ENCODE data around the gene ANKRD53.

Gene ANKRD53, protein sequence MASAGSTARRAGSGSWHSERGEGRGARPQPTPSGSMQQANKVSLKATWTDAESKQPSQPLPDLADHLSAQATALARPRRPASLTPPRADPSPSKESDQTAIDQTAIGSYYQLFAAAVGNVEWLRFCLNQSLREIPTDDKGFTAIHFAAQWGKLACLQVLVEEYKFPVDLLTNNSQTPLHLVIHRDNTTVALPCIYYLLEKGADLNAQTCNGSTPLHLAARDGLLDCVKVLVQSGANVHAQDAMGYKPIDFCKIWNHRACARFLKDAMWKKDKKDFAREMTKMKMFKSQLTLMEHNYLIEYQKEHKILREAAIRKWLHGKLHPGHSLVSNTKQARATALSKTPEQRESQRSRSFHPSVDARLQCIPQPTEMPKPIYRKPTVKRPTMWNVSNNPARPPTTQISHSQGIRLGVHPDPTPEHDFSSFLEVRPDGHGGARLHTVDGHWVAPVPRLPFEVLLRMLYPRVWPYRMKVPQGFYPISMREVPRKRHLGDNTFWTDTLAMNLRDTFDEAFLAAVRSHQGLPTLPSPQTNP

DNA sequence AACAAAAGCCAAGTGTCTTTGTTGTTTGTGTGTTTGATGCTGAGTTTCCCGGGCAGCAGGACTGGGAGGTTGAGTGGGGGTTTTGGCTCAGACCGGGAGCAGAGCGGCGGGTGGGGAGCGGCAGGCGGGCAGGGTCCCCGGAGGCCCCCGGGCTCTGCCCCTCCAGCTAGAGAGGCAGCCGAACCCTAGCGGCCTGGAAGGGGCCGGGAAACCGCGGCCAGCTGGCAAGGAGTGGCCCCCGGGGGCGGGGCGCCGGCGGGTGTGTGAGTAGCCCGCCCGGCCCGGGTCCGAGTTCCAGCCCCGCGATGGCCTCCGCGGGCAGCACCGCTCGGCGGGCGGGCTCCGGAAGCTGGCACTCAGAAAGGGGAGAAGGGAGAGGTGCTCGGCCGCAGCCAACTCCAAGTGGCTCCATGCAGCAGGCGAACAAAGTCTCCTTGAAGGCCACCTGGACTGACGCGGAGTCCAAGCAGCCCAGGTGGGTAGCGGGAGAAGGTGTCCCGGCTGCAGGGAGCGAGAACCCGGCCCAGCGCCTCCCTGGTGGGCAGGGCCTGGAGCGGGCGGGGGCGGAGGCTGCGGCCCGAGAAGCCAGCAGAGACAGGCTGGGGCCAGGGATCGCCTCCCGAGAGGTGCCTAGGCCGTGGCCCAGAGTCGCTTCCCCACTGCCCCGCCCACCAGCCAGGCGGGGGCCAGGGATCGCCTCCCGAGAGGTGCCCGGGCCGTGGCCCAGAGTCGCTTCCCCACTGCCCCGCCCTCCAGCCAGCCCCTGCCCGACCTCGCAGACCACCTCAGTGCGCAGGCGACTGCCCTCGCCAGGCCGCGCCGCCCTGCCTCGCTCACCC lies at the start of gene ANKRD53:
Gene ANKRD53 (plus strand): TSS at position 290 of the 839 bp plus-strand sequence. CDS start 16 bp downstream, at position 306.
- no peak for DNase-seq (ENCODE audit: low read depth)

DNA sequence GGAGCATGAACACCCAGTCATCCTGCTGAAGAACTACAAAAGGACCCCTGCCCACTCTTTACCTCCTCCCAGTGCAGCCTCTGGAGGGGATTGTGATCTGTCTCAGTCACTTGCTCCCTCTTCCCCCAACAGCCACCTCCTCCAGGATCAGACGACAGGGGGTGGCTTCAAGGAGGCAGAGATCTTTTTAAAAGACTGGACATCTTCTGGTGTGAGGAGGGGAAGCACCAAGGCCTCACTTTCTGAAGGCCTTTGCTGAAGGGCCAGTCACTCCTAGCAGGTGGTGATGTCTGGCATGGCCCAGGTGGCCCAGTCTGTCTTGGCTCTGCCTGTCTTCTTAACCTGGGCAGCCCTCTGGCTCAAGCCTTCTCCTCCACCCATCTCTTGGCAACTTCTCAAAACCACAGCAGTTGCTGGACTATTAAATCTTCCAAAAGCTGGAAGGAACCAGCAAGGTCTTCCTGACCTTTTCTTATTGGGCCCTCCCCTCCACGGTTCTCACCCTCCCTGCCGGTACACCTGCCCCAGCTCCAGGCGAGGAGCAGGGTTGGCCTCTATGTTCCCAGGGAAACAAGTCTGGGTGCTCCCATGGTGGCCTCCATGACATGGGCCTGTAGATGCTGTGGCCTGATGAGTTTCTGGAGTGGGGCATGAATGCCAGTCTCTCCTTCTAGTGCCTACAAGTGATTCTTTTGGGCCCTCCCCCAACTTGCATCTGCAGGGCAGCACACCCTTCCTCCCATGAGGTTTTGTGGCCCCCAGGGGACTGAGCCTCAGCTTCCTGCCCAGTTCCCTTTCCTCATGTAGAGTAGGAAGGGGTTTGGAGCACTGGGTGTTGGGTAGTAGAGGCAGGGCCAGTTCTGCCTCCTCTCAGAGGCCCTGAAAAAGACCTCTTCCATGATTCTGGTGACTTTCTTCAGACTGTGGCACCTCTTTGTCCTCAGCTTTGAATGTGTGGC lies 47.8 kb upstream of the ANKRD53 start:
- DNase-seq (ENCODE audit: low read depth), result no peak

DNA sequence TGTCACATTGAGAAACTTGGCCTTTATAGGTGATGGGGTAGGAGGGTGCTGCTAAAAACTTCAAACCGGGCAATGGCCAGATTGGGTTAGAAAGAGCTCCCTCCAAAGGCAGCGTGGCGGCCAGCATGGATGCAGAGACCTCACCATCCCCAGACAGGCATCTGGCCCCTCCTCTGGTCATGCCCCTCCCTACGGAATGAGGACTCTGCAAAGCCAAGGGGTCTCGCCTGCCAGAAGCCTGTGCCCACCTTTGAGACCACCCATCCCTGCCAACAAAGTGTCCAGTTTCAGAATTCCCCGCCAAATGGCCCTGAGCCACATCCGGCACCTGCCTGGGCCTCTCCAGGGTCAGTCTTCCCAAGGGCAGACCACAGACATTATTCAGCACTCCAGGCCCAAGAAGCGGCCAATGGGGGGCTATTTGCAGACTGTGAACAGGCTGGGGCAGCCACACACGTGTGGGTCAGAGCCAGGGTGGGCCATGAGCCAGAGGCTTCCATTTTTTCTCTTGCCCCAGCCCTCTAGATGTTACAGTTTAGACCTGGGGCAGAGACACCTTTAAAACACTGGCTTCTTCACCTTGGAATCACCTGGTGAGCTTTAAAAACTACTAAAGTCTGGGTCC lies 46.9 kb upstream of the ANKRD53 start:
- no peak for DNase-seq (ENCODE audit: low read depth)

DNA sequence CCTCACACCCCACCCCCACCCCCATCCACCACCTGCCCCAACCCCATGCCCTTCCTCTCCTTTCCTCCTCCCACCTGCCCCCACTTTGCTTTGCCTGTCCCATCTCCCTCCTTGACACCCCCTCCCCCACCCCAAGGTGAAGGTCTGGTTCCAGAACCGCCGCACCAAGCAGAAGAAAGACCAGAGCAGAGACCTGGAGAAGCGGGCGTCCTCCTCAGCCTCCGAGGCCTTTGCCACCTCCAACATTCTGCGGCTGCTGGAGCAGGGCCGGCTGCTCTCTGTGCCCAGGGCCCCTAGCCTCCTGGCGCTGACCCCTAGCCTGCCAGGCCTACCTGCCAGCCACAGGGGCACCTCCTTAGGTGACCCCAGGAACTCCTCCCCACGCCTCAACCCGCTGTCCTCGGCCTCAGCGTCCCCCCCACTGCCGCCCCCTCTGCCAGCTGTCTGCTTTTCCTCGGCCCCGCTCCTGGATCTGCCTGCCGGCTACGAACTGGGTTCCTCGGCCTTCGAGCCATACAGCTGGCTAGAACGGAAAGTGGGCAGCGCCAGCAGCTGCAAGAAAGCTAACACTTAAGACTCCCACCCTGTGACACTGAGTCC lies 45.7 kb upstream of the ANKRD53 start:
- DNase-seq (ENCODE audit: low read depth), result no peak

DNA sequence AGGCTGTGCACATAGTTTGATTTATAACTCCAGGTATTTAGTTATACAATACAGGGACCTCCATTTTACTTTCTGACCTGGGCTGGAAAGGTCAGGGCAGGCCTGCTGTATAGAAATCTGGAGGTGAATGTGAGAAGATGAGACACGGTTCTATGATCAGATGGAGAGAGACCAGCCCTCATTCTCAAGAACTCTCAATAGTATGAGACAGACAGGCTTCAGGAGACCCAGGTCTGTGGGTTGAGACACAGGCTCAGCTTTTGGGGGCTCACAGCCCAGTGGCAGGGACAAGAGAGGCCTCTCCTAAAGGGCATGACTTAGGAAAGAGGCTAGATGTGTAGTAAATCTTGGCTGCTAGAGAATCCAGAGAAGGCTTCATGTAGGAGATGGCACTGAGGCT lies 43.4 kb upstream of the ANKRD53 start:
- no peak for DNase-seq (ENCODE audit: low read depth)

DNA sequence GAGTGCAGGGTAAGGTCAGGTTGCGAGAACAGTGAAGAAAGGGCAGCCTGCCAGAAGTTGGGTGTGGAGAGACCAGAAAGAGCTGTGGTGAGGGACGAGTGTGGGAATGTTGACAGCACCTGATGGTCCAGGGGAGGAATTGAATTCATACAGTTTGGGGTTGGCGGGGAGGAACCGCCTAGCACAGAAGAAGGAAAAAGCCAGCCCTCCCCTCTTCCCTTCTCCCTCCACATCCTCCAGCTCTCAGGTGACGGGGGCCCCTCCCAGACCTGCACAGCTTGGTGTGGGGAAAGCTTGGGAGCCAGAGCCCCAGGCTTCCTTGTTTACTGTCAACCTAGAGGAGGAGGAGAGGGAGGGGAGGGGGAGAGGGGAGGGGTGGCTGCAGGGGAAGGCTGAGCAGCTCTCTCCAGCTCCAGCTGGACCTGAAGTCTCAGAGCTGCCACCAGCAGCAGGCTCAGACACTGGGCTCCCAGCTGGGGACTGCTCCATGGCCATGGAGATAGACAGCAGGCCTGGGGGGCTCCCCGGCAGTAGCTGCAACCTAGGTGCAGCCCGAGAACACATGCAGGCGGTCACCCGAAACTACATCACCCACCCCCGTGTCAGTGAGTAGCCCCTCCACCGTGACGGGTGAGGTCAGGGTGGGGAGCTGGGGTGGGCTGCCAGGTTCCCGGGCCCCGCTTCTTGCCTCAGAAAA lies 42.8 kb upstream of the ANKRD53 start, which contains the start of gene ATP6V1B1:
Gene ATP6V1B1 (plus strand): TSS at position 433 of the 697 bp plus-strand sequence. CDS start 55 bp downstream, at position 488.
- DNase-seq (ENCODE audit: low read depth), result no peak

DNA sequence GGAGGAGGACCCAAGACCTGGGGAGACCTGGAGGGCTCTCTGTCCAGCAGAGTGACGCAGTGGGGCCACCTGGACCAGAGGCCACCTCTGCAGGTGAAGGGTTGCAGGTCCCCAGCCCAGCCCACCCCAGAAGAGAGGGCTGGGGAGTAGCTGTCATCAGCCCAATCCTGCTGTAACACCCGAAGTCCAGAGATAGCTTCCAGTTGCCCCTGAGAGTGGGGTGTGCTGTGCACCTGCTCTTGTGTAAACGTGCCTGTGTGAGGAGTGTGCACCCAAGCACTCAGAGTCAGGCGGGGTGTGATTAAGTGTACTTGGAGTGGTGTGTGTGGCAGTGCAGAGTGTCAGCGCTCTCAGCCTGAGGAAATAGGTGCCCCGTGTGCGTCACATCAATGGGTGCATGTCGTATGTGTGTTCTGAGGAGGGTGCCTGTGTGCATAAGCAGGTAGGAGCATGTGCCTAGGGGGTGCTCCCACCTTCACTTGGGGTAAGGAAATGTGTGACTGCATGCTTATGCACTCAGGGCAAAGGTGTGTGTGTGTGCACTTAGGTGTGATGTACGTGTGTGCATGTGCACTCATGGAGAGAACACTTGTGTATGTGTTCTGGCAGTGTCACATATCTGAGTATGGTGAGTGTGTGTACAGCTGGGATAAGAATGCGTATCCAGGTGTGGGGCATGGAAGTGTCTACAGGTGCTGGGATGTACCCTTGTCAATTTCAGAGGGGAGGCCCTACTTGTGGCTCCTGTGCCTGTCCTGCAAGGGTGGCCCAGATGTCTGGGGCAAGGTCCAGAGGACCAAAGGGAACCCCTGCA lies 42.1 kb upstream of the ANKRD53 start:
- DNase-seq (ENCODE audit: low read depth), result no peak

DNA sequence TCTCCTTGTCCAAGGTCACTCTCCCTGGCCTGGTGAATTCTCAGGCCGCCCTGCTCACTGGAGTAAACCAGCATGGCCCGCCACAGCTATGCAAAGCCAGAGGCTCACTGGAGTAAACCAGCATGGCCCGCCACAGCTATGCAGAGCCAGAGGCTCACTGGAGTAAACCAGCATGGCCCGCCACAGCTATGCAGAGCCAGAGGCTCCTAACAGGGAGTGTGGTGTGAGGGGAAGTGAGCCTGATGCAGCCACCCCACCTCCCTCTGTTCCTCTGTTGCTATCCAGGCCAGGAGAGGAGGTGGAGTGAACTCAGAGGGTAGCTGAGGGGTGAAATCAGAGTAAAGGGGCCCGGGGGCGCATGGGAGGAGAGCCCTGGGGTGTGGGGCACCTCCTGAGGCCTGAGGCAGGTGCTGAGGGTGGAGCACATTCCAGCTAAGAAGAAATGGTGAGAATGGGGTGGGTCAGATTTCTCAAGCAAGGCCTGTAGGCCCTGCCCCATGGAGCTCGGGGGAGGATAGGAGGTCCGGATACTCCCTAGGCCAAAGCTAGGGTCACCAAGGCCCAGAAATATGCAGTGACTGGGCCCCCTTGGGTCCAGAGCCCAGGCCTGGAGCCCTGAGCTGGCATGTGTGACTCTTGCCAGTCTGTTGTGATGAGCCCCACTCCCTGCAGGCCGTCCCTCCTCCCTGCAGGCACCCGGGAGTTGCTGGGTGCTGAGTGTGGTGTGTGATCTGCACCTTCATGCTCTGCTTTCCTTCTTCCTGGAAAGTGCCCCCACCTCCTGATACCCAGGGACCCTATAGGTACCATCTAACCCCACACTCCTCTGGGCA lies 41.2 kb upstream of the ANKRD53 start:
- DNase-seq (ENCODE audit: low read depth), result no peak

DNA sequence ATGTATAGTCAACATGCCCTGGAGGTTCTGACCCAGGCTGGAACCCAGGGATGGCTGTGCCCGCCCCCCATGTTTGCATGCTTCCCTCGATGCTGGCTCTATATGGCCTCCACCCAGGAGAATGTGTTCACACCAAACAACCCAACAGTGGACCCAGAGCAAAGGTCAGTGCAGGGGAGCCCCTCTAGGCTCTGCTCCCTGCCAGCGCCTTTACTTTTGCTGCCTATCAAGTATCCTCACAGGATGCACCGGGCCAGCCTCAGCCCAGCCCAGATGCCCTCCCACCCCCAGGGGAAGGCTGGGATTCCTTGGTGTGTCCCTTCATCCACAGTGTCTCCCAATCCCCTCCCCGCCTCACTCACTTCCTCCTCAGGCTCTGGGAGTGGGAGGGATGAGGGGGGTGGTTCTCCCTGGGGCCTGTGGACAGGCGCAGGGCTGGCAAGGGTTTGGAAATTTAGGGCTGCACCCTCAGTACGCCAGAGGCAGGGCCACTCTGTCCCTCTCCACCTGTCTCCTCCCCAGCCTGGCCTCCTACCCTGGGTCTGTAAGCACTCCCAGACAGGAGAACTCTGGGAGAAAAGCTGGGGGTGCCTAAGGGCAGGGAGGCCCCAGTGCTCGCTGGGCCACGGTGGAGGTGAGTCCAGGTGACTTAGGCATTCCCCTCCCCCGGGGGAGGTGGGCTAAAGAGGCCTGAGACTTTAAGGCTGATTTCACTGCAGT lies 40.4 kb upstream of the ANKRD53 start:
- no peak for DNase-seq (ENCODE audit: low read depth)

DNA sequence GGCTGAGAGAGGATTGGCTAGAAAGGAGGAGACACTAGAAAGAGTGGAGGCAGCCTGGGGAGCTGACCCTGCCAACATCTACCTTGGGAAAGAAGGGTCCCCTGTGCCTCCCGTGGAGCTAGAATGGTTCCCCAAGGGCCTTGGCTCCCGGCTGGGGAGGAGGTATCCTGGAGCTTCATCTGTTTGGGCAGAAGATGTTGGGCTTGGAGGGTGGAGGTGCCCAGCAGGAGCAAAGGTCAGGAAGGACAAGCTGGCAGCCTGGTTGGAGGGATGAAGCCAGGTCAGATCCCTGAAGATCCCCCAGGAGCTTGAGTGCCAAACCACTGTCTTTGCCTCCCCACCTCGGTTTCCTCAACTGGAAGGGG lies 39.9 kb upstream of the ANKRD53 start:
- no peak for DNase-seq (ENCODE audit: low read depth)

DNA sequence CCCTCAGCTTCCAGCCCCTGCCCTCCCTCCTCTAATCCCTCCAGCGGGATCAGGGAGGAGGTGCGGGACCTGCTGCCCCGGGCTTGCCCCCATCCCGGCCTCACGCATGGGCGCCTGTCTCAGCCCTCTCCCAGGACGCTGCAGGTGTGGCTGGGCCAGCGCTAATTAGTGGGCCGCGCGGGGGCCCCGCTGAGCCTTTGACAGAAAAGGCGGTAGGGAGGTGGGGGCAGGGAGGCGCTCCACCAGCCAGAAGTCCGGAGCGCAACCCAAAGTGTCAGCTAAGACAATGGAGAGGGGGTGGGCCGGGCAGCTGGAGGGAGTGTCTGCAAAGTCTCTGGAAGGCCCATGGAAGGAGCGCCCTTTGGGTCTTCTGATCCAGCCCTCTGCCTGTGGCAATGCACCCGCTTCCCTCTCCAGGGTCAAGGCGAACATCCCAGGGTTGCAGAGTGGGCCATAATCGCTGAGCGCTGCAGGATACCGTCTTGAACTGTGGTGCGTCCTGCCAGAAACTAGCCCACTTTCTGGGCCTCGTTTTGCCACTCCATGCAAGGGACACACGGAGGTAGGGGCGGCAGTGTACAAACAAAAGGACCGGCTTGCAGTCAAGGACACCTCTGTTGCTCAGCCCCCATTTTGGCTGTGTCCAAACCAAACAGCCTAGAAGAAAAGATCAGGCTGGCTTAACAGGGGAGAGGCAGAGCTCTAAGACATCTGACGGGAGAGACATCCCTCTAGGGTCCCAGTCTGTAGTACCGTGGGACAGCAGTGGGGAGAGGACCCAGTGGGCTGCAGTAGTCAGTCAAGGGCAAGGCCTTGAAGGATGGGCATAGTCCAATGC lies 39.2 kb upstream of the ANKRD53 start:
- no peak for DNase-seq (ENCODE audit: low read depth)

DNA sequence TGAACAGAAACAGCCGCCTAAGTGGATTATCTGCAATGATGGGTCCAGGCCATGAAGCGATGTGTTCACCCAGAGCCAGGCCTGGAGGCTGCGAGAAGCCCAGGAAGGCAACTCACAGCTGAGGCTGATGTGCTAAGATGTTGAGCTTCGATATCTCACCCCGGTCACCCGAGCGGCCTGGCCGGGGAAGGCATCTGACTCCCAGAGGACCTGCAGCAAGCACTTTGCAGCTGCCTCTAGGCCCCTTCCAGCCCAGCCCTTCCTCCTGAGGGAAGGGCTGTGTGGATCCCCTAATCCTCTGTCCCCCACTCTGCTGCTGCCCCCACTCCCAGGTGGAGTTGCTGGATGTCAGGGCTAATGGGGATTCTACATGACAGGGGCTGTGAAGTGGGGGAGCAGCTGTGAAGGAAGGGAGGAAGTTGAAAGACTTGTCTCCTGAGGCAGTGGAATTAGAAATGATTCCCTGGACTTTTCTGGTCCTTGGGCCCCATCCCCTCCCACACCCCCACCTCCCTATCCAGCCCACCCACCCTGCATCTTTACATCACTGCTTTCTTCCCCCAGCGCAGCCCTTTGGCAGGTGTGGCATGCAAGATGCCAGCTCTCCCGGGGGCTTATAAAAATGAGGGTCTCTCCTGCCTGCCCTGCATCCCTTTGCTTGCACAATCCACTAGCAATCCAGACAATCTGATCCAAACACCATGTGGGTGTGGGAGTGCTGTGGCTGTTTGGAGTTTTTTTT lies 38.4 kb upstream of the ANKRD53 start:
- DNase-seq (ENCODE audit: low read depth), result no peak

DNA sequence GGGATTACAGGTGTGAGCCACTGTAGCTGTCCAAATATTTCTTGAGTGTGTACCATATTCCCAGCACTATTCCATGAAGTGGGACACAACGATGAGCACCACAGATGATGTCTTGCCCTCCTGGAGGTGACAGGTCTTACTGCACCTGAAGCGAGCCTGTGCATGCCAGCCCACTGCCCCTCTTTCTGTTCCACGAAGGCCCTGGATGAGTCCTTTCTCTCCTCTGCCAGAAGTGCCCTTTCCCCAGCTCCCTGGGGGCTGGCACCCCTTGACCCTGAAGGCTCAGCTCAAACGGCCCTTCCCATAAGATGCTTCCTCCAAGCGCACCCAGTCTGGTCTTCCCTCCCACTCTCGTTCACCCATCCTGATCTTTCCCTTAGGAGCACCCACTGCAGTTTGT lies 37.2 kb upstream of the ANKRD53 start:
- no peak for DNase-seq (ENCODE audit: low read depth)

DNA sequence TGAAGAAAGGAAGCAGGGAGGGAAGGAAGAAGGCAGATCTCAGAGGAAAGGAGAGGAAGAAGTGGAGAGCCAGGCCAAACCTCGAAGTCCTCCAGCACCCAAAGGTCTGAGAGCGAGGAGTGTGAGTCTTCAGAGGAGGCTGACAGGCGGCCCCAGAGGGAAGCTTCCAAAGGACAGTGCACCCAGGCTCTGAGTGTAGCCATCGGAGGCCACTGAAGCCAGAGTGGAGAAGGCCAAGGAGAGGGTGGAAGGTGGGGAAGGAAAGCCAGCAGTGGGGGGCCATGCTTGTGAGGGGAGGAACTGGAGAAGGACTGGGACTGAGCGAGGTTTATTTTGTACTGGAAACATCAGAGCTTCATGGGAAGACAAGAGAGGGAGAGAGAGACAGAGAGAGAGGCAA lies 36.7 kb upstream of the ANKRD53 start:
- DNase-seq (ENCODE audit: low read depth), result no peak

DNA sequence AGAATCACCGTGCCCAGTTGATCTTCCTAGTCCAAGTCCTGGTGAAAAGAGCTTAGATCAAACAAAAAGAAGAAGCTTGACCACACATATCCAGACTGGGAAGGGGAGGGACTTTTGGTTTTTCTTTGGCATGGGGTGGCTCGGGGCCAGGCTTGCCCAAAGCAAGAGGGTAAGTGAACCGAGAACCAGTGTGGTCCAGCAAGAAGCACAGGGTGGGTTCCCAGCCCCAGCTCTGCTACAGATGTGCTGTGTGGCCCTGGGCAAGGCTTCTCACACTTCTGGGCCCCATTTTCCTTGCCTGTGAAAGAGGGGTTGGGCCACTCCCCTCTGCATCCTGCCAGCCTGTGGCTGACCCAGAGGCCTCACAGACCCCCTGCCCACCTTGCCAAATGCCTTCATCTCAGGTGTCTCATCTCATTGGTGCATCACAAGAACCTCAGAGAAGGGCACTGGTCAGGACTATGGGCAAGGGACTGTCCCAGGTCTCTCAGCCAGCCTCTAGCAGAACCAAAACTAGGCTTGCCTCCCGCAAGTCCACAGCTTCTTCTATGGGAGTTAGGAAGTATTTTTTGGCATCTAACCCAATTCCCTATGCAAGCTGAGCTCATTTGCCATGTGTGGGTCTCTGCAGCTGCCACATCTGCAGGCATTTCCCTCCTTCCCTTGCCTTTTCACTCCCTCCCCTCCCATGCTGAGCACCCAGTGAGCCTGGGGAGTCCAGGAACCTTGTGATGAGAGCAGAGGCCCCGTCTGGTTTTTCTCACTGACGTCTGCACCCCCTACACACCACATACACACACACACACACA lies 35.8 kb upstream of the ANKRD53 start:
- no peak for DNase-seq (ENCODE audit: low read depth)
